Activated CD4-positive, alpha-beta T cell treated with anti-CD3 and anti-CD28 coated beads for 36 hours (primary cell): Measurements from ENCODE around the gene TP53BP1. TPM values are rescaled to one million over a fixed set of nuclear protein-coding genes. Genes with fewer than 3 reads are reported as not detected.

Experiments
- ATAC-seq: fragments of 200-7000 bp; cut with Tn5 transposase; one replicate; pipeline ENCODE4 v1.10.0; 2021; ENCODE audit warnings: mild to moderate bottlenecking, moderate library complexity
- CTCF ChIA-PET: fragments of 350-600 bp; sonication (Branson Sonifier 250); formaldehyde crosslinking; loops from one replicate; lab custom pipeline; 2021; ENCODE audit warnings: antibody characterized with exemption; lab: Charles Lee
- POLR2A ChIA-PET: fragments of 350-600 bp; sonication (Branson Sonifier 250); formaldehyde crosslinking; loops from one replicate; lab custom pipeline; 2021; ENCODE audit warnings: antibody characterized with exemption, inconsistent platforms; lab: Charles Lee
- DNase-seq: peaks from one replicate; pipeline ENCODE4 v3.0.0-alpha.2; 2020
- H3K27ac Mint-ChIP-seq: one replicate; pipeline ENCODE4 v1.8.0; 2021; ENCODE audit warnings: mixed read lengths
- H3K27me3 Mint-ChIP-seq: one replicate; pipeline ENCODE4 v1.8.0; 2021; ENCODE audit warnings: mixed read lengths
- H3K36me3 Mint-ChIP-seq: one replicate; pipeline ENCODE4 v1.8.0; 2021; ENCODE audit warnings: low read depth, mixed read lengths
- H3K4me1 Mint-ChIP-seq: one replicate; pipeline ENCODE4 v1.8.0; 2021; ENCODE audit warnings: mixed read lengths
- H3K4me3 Mint-ChIP-seq: one replicate; pipeline ENCODE4 v1.8.0; 2021; ENCODE audit warnings: mild to moderate bottlenecking, moderate library complexity, mixed read lengths
- H3K9me3 Mint-ChIP-seq: one replicate; pipeline ENCODE4 v1.8.0; 2021; ENCODE audit warnings: low read depth, mixed read lengths
- intact Hi-C, 2 experiments: fragments of 100-400 bp; cut with DNase I in 1 of 2; cut with micrococcal nuclease in 1 of 2; formaldehyde crosslinking; loops; one replicate each; pipeline versions ENCODE4 v1.14.2 to v1.15.1; 2022 to 2024; cut with DNase I, micrococcal nuclease
- total RNA-seq, 2 experiments: library from RNA; stranded (reverse); gene quantifications; one replicate each; pipeline ENCODE4 v1.2.3, GENCODE V29; 2021

The TP53BP1 gene
- total RNA-seq, 2 experiments from 2014 or later, result 22.4 to 23.9 TPM

GRCh38 chr15:43383070-43383469 lies 109.9 kb downstream of the TP53BP1 start:
- Mint-ChIP-seq H3K4me1 (no peaks in the 10 kb centered on the region), H3K4me3 (no peak overlapping the region), H3K27me3 (no peaks in the 10 kb centered on the region), H3K36me3 (peaks cover 57% of the 10 kb centered on the region), H3K9me3 (no peaks in the 10 kb centered on the region), H3K27ac (no peak overlapping the region)
- DNase-seq (no peak), ATAC-seq (no peak)
- intact Hi-C loops, result no loop called here
- POLR2A ChIA-PET, result no interaction called here
- CTCF ChIA-PET, result no interaction called here

- POLR2A ChIA-PET, result no interaction called here
- intact Hi-C loops, result no loop called here
- ATAC-seq, result no peak
- CTCF ChIA-PET, result interaction anchor here (1.9 kb wide), 1 partner anchor 12 kb away, joined by 5 read pairs; the partner anchor contains the start of genes TUBGCP4 and ZSCAN29
- Mint-ChIP-seq H3K4me3 (no peak overlapping the region), H3K36me3 (peaks cover 62% of the 10 kb centered on the region), H3K27ac (no peak overlapping the region), H3K27me3 (no peaks in the 10 kb centered on the region), H3K9me3 (no peaks in the 10 kb centered on the region), H3K4me1 (no peaks in the 10 kb centered on the region)
- DNase-seq, result no peak
Observed at GRCh38 chr15:43382310-43382709, 110.6 kb downstream of the TP53BP1 start.

GRCh38 chr15:43378601-43379000 lies 114.4 kb downstream of the TP53BP1 start:
- POLR2A ChIA-PET, result no interaction called here
- Mint-ChIP-seq H3K4me3 (no peak overlapping the region), H3K27ac (no peak overlapping the region), H3K9me3 (no peaks in the 10 kb centered on the region), H3K36me3 (peaks cover 46% of the 10 kb centered on the region), H3K4me1 (peaks cover 7% of the 10 kb centered on the region), H3K27me3 (no peaks in the 10 kb centered on the region)
- CTCF ChIA-PET, result interaction anchor here (0.6 kb wide), 1 partner anchor 1143 kb away, joined by 4 read pairs; no protein-coding TSS in a partner anchor
- ATAC-seq (no peak), DNase-seq (no peak)
- intact Hi-C loops, result no loop called here

- Mint-ChIP-seq H3K27me3 (no peaks in the 10 kb centered on the region), H3K9me3 (no peaks in the 10 kb centered on the region), H3K27ac (no peak overlapping the region), H3K4me1 (peaks cover 22% of the 10 kb centered on the region), H3K36me3 (peaks cover 48% of the 10 kb centered on the region), H3K4me3 (no peak overlapping the region)
- CTCF ChIA-PET, result interaction anchor here (0.6 to 1.7 kb wide), 17 partner anchors 11 to 377 kb away, joined by 3 to 10 read pairs (median 4); no protein-coding TSS in a partner anchor
- ATAC-seq (peak; percentile 72), DNase-seq (peak; percentile 57)
- intact Hi-C loops, result no loop called here
- POLR2A ChIA-PET, result interaction anchor here (1.1 kb wide), 1 partner anchor 82 kb away, joined by 3 read pairs; no protein-coding TSS in a partner anchor
Observed at GRCh38 chr15:43376017-43376705, 116.8 kb downstream of the TP53BP1 start.

GRCh38 chr15:43370975-43371974 lies 121.7 kb downstream of the TP53BP1 start, which contains the start of the genes TUBGCP4 and ZSCAN29:
TSS of gene TUBGCP4 (plus strand) at chr15:43371101. CDS start at chr15:43371355, 254 bp downstream.
TSS of gene ZSCAN29 (minus strand) at chr15:43371043. CDS start at chr15:43369913, 1,130 bp downstream.
- H3K36me3 Mint-ChIP-seq, result peaks cover 55% of the 10 kb centered on the region
- intact Hi-C loops, result loop anchor here (1.0 to 2.0 kb wide), 5 partner anchors 41 to 378 kb away; partner anchors contain the start of genes LCMT2 (in 2 of the 2), CCNDBP1 (in 1 of the 2) and UBR1 (in 1 of the 2)

GRCh38 chr15:43370310-43370974 lies 122.5 kb downstream of the TP53BP1 start:
- H3K27ac Mint-ChIP-seq, result peak overlapping the region; percentile 85
- ChIA-PET POLR2A (no interaction called here), CTCF (interaction anchor here (0.6 to 3.1 kb wide), 6 partner anchors 10 to 380 kb away, joined by 3 to 19 read pairs (median 4); no protein-coding TSS in a partner anchor)
- peaks cover 17% of the 10 kb centered on the region for H3K9me3 Mint-ChIP-seq
- peak; percentile 39 for ATAC-seq
- no peak for DNase-seq
- no peaks in the 10 kb centered on the region for H3K27me3 Mint-ChIP-seq
- peaks cover 44% of the 10 kb centered on the region for H3K4me1 Mint-ChIP-seq
- H3K36me3 Mint-ChIP-seq, result peaks cover 59% of the 10 kb centered on the region
- intact Hi-C loops, result loop anchor here in 1 of 2 experiments (2.0 kb wide), 1 partner anchor 378 kb away; no protein-coding TSS in a partner anchor
- H3K4me3 Mint-ChIP-seq, result peak overlapping the region; percentile 86

More at GRCh38 chr15:43370975-43371974, 121.7 kb downstream of the TP53BP1 start, which contains the start of the genes TUBGCP4 and ZSCAN29:
- POLR2A ChIA-PET, result interaction anchor here (0.7 kb wide), 1 partner anchor 70 kb away, joined by 4 read pairs; no protein-coding TSS in a partner anchor
- CTCF ChIA-PET, result interaction anchor here (0.7 to 3.1 kb wide), 11 partner anchors 8 to 249 kb away, joined by 3 to 19 read pairs (median 5); no protein-coding TSS in a partner anchor
- H3K27me3 Mint-ChIP-seq, result no peaks in the 10 kb centered on the region
- peak within 1 kb of the TSS; percentile 85 for H3K27ac Mint-ChIP-seq
- H3K4me1 Mint-ChIP-seq, result peaks cover 46% of the 10 kb centered on the region
- ATAC-seq (peak; percentile 86), DNase-seq (peak; percentile 87)
- peak within 1 kb of the TSS; percentile 86 for H3K4me3 Mint-ChIP-seq
- H3K9me3 Mint-ChIP-seq, result peaks cover 17% of the 10 kb centered on the region

- ATAC-seq, result no peak
- ChIA-PET CTCF (interaction anchor here (0.5 to 3.1 kb wide), 3 partner anchors 9 to 15 kb away, joined by 3 to 19 read pairs (median 7); partner anchors contain the start of genes TUBGCP4 and ZSCAN29), POLR2A (no interaction called here)
- H3K36me3 Mint-ChIP-seq, result peaks cover 86% of the 10 kb centered on the region
- H3K4me1 Mint-ChIP-seq, result no peaks in the 10 kb centered on the region
- H3K9me3 Mint-ChIP-seq, result peaks cover 43% of the 10 kb centered on the region
- intact Hi-C loops, result loop anchor here in 1 of 2 experiments (10.0 kb wide), 1 partner anchor 57 kb away; the partner anchor contains the start of gene TGM7
- no peak for DNase-seq
- H3K4me3 Mint-ChIP-seq, result no peak overlapping the region
- H3K27me3 Mint-ChIP-seq, result no peaks in the 10 kb centered on the region
- no peak overlapping the region for H3K27ac Mint-ChIP-seq
Observed at GRCh38 chr15:43361313-43361903, 131.5 kb downstream of the TP53BP1 start.

GRCh38 chr15:43360821-43361220 lies 132.1 kb downstream of the TP53BP1 start:
- intact Hi-C loops, result loop anchor here in 1 of 2 experiments (10.0 kb wide), 1 partner anchor 56 kb away; the partner anchor contains the start of gene TGM7
- H3K27ac Mint-ChIP-seq, result no peak overlapping the region
- CTCF ChIA-PET, result interaction anchor here (1.5 to 3.1 kb wide), 2 partner anchors 10 to 16 kb away, joined by 7 to 19 read pairs; partner anchors contain the start of genes TUBGCP4 and ZSCAN29
- H3K9me3 Mint-ChIP-seq, result peaks cover 43% of the 10 kb centered on the region
- H3K27me3 Mint-ChIP-seq, result no peaks in the 10 kb centered on the region
- POLR2A ChIA-PET, result no interaction called here
- H3K4me3 Mint-ChIP-seq, result no peak overlapping the region
- no peak for DNase-seq
- no peak for ATAC-seq
- H3K36me3 Mint-ChIP-seq, result peaks cover 86% of the 10 kb centered on the region
- no peaks in the 10 kb centered on the region for H3K4me1 Mint-ChIP-seq
